PC-9 (cell line): ENCODE results near the gene AEBP1.

Source experiments
- EZH2 ChIP-seq: fragments of 200-600 bp; sonication (generic); IDR thresholded peaks from 2 replicates; pipeline ENCODE4 v1.8.0; 2017; ENCODE audit warnings: antibody characterized with exemption, low read depth
- TF ChIP-seq, protein P1 (sequence below): fragments of 200-600 bp; sonication (generic); conservative IDR thresholded peaks from 2 replicates; pipeline ENCODE4 v1.6.1; 2017; ENCODE audit warnings: mixed run types, antibody characterized with exemption, mild to moderate bottlenecking, moderate library complexity

- TF ChIP-seq, protein P1, sequence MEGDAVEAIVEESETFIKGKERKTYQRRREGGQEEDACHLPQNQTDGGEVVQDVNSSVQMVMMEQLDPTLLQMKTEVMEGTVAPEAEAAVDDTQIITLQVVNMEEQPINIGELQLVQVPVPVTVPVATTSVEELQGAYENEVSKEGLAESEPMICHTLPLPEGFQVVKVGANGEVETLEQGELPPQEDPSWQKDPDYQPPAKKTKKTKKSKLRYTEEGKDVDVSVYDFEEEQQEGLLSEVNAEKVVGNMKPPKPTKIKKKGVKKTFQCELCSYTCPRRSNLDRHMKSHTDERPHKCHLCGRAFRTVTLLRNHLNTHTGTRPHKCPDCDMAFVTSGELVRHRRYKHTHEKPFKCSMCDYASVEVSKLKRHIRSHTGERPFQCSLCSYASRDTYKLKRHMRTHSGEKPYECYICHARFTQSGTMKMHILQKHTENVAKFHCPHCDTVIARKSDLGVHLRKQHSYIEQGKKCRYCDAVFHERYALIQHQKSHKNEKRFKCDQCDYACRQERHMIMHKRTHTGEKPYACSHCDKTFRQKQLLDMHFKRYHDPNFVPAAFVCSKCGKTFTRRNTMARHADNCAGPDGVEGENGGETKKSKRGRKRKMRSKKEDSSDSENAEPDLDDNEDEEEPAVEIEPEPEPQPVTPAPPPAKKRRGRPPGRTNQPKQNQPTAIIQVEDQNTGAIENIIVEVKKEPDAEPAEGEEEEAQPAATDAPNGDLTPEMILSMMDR: no peak
- TF ChIP-seq EZH2: no peak
These were observed 47.5 kb upstream of the AEBP1 start for GRCh38 chr7:44056681-44057080.
